ENCODE measurements around the gene SNX6.
"Not testable (repeated sequence)": the region's sequence is repeated elsewhere in the genome, so short reads cannot be mapped to it uniquely, and the experiment has no call there.

The SNX6 gene

GRCh38 chr14:34650786-34651584 lies 21.0 kb upstream of the SNX6 start:
- DNase-seq (ENCODE audit: insufficient read length, low spot score) = peak; percentile 52
- TF ChIP-seq POLR2A (IDR thresholded peaks at IDR 0.05; ENCODE audit: low read depth, low read length) = no peak
- peak; percentile 99 for FAIRE-seq

GRCh38 chr14:34650006-34650405 lies 20.1 kb upstream of the SNX6 start:
- not testable (repeated sequence) for FAIRE-seq

GRCh38 chr14:34649344-34649743 lies 19.4 kb upstream of the SNX6 start:
- TF ChIP-seq POLR2A (IDR thresholded peaks at IDR 0.05; ENCODE audit: low read depth, low read length) = no peak
- DNase-seq (ENCODE audit: insufficient read length, low spot score) = peak; percentile 57
- FAIRE-seq = peak; percentile 84

More at GRCh38 chr14:34650006-34650405, 20.1 kb upstream of the SNX6 start:
- not testable (repeated sequence) for DNase-seq (ENCODE audit: insufficient read length, low spot score)

- FAIRE-seq (no peak), DNase-seq (ENCODE audit: insufficient read length, low spot score) (no peak)
- no peak for TF ChIP-seq POLR2A (IDR thresholded peaks at IDR 0.05; ENCODE audit: low read depth, low read length)
Observed at GRCh38 chr14:34646570-34647255, 16.8 kb upstream of the SNX6 start.

- TF ChIP-seq POLR2A (IDR thresholded peaks at IDR 0.05; ENCODE audit: low read depth, low read length) = no peak
- no peak for FAIRE-seq
- DNase-seq (ENCODE audit: insufficient read length, low spot score) = no peak
Observed at GRCh38 chr14:34643361-34643760, 13.4 kb upstream of the SNX6 start.

- TF ChIP-seq POLR2A (IDR thresholded peaks at IDR 0.05; ENCODE audit: low read depth, low read length) = no peak
- no peak for DNase-seq (ENCODE audit: insufficient read length, low spot score)
- FAIRE-seq = no peak
Observed at GRCh38 chr14:34642595-34642994, 12.6 kb upstream of the SNX6 start.

GRCh38 chr14:34640826-34641225 lies 10.9 kb upstream of the SNX6 start:
- no peak for TF ChIP-seq POLR2A (IDR thresholded peaks at IDR 0.05; ENCODE audit: low read depth, low read length)
- FAIRE-seq (no peak), DNase-seq (ENCODE audit: insufficient read length, low spot score) (no peak)

GRCh38 chr14:34634360-34634771 lies 4.4 kb upstream of the SNX6 start:
- FAIRE-seq = not testable (repeated sequence)

GRCh38 chr14:34633742-34634141 lies 3.8 kb upstream of the SNX6 start:
- DNase-seq (ENCODE audit: insufficient read length, low spot score) = no peak
- no peak for TF ChIP-seq POLR2A (IDR thresholded peaks at IDR 0.05; ENCODE audit: low read depth, low read length)
- peak; percentile 55 for FAIRE-seq

More at GRCh38 chr14:34634360-34634771, 4.4 kb upstream of the SNX6 start:
- not testable (repeated sequence) for DNase-seq (ENCODE audit: insufficient read length, low spot score)

GRCh38 chr14:34632411-34632978 lies 2.5 kb upstream of the SNX6 start:
- DNase-seq (ENCODE audit: insufficient read length, low spot score) (no peak), FAIRE-seq (peak; percentile 53)
- TF ChIP-seq POLR2A (IDR thresholded peaks at IDR 0.05; ENCODE audit: low read depth, low read length) = no peak

GRCh38 chr14:34629344-34629656 lies 648 bp downstream of the SNX6 start:
- DNase-seq (ENCODE audit: insufficient read length, low spot score) (no peak), FAIRE-seq (no peak)
- TF ChIP-seq POLR2A (IDR thresholded peaks at IDR 0.05; ENCODE audit: low read depth, low read length) = no peak

GRCh38 chr14:34628681-34629135 lies 1.2 kb downstream of the SNX6 start:
- DNase-seq (ENCODE audit: insufficient read length, low spot score) = no peak
- no peak for TF ChIP-seq POLR2A (IDR thresholded peaks at IDR 0.05; ENCODE audit: low read depth, low read length)
- peak; percentile 58 for FAIRE-seq

GRCh38 chr14:34623506-34623905 lies 6.4 kb downstream of the SNX6 start:
- FAIRE-seq (peak; percentile 81), DNase-seq (ENCODE audit: insufficient read length, low spot score) (peak; percentile 16)
- TF ChIP-seq POLR2A (IDR thresholded peaks at IDR 0.05; ENCODE audit: low read depth, low read length) = no peak

- DNase-seq (ENCODE audit: insufficient read length, low spot score) (no peak), FAIRE-seq (no peak)
- TF ChIP-seq POLR2A (IDR thresholded peaks at IDR 0.05; ENCODE audit: low read depth, low read length) = no peak
Observed at GRCh38 chr14:34620839-34621238, 9.1 kb downstream of the SNX6 start.

- FAIRE-seq = no peak
- TF ChIP-seq POLR2A (IDR thresholded peaks at IDR 0.05; ENCODE audit: low read depth, low read length) = no peak
- DNase-seq (ENCODE audit: insufficient read length, low spot score) = no peak
Observed at GRCh38 chr14:34620115-34620514, 9.8 kb downstream of the SNX6 start.
